H9 (cell line): Measurements from ENCODE around the gene L1CAM. TPM values are rescaled to one million over a fixed set of nuclear protein-coding genes. Genes with fewer than 3 reads are reported as not detected.

ENCODE experiments used
- DNase-seq: peaks from one replicate; pipeline ENCODE4 v3.0.0-alpha.2; 2017
- H2AFZ ChIP-seq: one replicate; pipeline ENCODE4 v1.6.1; 2013; ENCODE audit warnings: mild to moderate bottlenecking, low read length, control low read depth, moderate library complexity
- H2AK5ac ChIP-seq: 2 replicates; pipeline ENCODE4 v1.6.1; 2013; ENCODE audit warnings: low read length, control low read depth, mixed read lengths; ENCODE audit not compliant: insufficient read length
- H2BK120ac ChIP-seq: one replicate; pipeline ENCODE4 v1.6.1; 2013; ENCODE audit warnings: low read depth, mild to moderate bottlenecking, low read length, control low read depth, inconsistent platforms; ENCODE audit not compliant: poor library complexity, severe bottlenecking
- H2BK12ac ChIP-seq: 2 replicates; pipeline ENCODE4 v1.6.1; 2013; ENCODE audit warnings: low read length, control low read depth, mixed read lengths, low read depth; ENCODE audit not compliant: insufficient read length
- H2BK15ac ChIP-seq: 2 replicates; pipeline ENCODE4 v1.6.1; 2013; ENCODE audit warnings: low read depth, low read length, control low read depth
- H2BK20ac ChIP-seq: one replicate; pipeline ENCODE4 v1.6.1; 2013; ENCODE audit warnings: low read depth, mild to moderate bottlenecking, low read length, control low read depth, inconsistent platforms; ENCODE audit not compliant: poor library complexity, severe bottlenecking
- H2BK5ac ChIP-seq: 2 replicates; pipeline ENCODE4 v1.6.1; 2013; ENCODE audit warnings: low read length, control low read depth, mixed read lengths; ENCODE audit not compliant: insufficient read length
- H3K14ac ChIP-seq: 2 replicates; pipeline ENCODE4 v1.6.1; 2013; ENCODE audit warnings: low read length, control low read depth; ENCODE audit not compliant: insufficient read depth
- H3K18ac ChIP-seq: 2 replicates; pipeline ENCODE4 v1.6.1; 2013; ENCODE audit warnings: low read depth, mild to moderate bottlenecking, mixed read lengths, low read length, control low read depth; ENCODE audit not compliant: insufficient read length
- H3K23ac ChIP-seq: 2 replicates; pipeline ENCODE4 v1.6.1; 2013; ENCODE audit warnings: low read length, control low read depth, mixed read lengths, low read depth; ENCODE audit not compliant: insufficient read length
- H3K23me2 ChIP-seq: 2 replicates; pipeline ENCODE4 v1.6.1; 2013; ENCODE audit warnings: low read depth, mild to moderate bottlenecking, mixed read lengths, low read length, control low read depth; ENCODE audit not compliant: insufficient read length, poor library complexity, severe bottlenecking
- H3K27ac ChIP-seq: 2 replicates; pipeline ENCODE4 v1.5.1; 2013; ENCODE audit warnings: low read length, control low read depth, mixed read lengths, low read depth; ENCODE audit not compliant: insufficient read length
- H3K27me3 ChIP-seq: 2 replicates; pipeline ENCODE4 v1.6.1; 2013; ENCODE audit warnings: low read length, control low read depth, inconsistent platforms; ENCODE audit not compliant: insufficient read depth
- H3K4ac ChIP-seq: 2 replicates; pipeline ENCODE4 v1.6.1; 2013; ENCODE audit warnings: low read depth, mild to moderate bottlenecking, control low read depth, inconsistent platforms, low read length, moderate library complexity
- H3K4me1 ChIP-seq: 2 replicates; pipeline ENCODE4 v1.6.1; 2013; ENCODE audit warnings: low read length, control low read depth, inconsistent platforms; ENCODE audit not compliant: insufficient read depth
- H3K4me2 ChIP-seq: 2 replicates; pipeline ENCODE4 v1.6.1; 2013; ENCODE audit warnings: low read length, control low read depth, mixed read lengths; ENCODE audit not compliant: insufficient read length, insufficient read depth
- H3K56ac ChIP-seq: 2 replicates; pipeline ENCODE4 v1.6.1; 2013; ENCODE audit warnings: low read depth, mild to moderate bottlenecking, mixed read lengths, low read length, control low read depth; ENCODE audit not compliant: insufficient read length
- H3K79me1 ChIP-seq: 2 replicates; pipeline ENCODE4 v1.6.1; 2013; ENCODE audit warnings: low read depth, mild to moderate bottlenecking, moderate library complexity, low read length, control low read depth, inconsistent platforms; ENCODE audit not compliant: insufficient read depth, poor library complexity, severe bottlenecking
- H3K79me2 ChIP-seq: 2 replicates; pipeline ENCODE4 v1.6.1; 2013; ENCODE audit warnings: low read length, control low read depth, inconsistent platforms; ENCODE audit not compliant: insufficient read depth
- H3K9ac ChIP-seq: 2 replicates; pipeline ENCODE4 v1.6.1; 2013; ENCODE audit warnings: low read length, control low read depth, mixed read lengths; ENCODE audit not compliant: insufficient read length; ENCODE audit errors: extremely low read depth
- H3K9me3 ChIP-seq: one replicate; pipeline ENCODE4 v1.6.1; 2013; ENCODE audit warnings: low read depth, low read length, inconsistent platforms; ENCODE audit not compliant: control insufficient read depth
- H3T11ph ChIP-seq: one replicate; pipeline ENCODE4 v1.6.1; 2013; ENCODE audit warnings: mild to moderate bottlenecking, low read length, control low read depth, inconsistent platforms
- H4K20me1 ChIP-seq: one replicate; pipeline ENCODE4 v1.6.1; 2013; ENCODE audit not compliant: control insufficient read depth, insufficient read length, insufficient read depth
- H4K5ac ChIP-seq: 2 replicates; pipeline ENCODE4 v1.6.1; 2013; ENCODE audit warnings: low read depth, mild to moderate bottlenecking, mixed read lengths, low read length, control low read depth; ENCODE audit not compliant: insufficient read length
- H4K8ac ChIP-seq: replicated peaks from 2 replicates; pipeline ENCODE4 v1.6.1; 2013; ENCODE audit warnings: low read length, control low read depth, mixed read lengths, low read depth; ENCODE audit not compliant: insufficient read length
- H4K91ac ChIP-seq: 2 replicates; pipeline ENCODE4 v1.6.1; 2013; ENCODE audit warnings: low read depth, mild to moderate bottlenecking, moderate library complexity, mixed read lengths, low read length, control low read depth; ENCODE audit not compliant: insufficient read length
- H3K27ac Mint-ChIP-seq, 3 experiments: 2 replicates in 2 of 3; 3 replicates in 1 of 3; pipeline ENCODE4 v1.8.0; 2020 to 2021; ENCODE audit warnings: mixed read lengths in 3 of 3, mild to moderate bottlenecking in 1 of 3, moderate library complexity in 1 of 3
- H3K27me3 Mint-ChIP-seq: 2 replicates; pipeline ENCODE4 v1.8.0; 2021; ENCODE audit warnings: low read depth, mild to moderate bottlenecking, moderate library complexity, mixed read lengths
- H3K36me3 Mint-ChIP-seq, 3 experiments: 2 replicates in 2 of 3; 3 replicates in 1 of 3; pipeline ENCODE4 v1.8.0; 2020 to 2021; ENCODE audit warnings: low read depth in 3 of 3, mixed read lengths in 3 of 3; ENCODE audit not compliant: insufficient read depth in 1 of 3
- H3K4me1 Mint-ChIP-seq, 2 experiments: 2 replicates each; pipeline ENCODE4 v1.8.0; 2020; ENCODE audit warnings: mixed read lengths in 2 of 2
- H3K4me3 Mint-ChIP-seq, 2 experiments: 2 replicates in 1 of 2; 3 replicates in 1 of 2; pipeline ENCODE4 v1.8.0; 2020 to 2021; ENCODE audit warnings: mild to moderate bottlenecking in 2 of 2, mixed read lengths in 2 of 2, moderate library complexity in 1 of 2
- H3K9me3 Mint-ChIP-seq, 2 experiments: 2 replicates in 1 of 2; 3 replicates in 1 of 2; pipeline ENCODE4 v1.8.0; 2020; ENCODE audit warnings: mild to moderate bottlenecking in 2 of 2, mixed read lengths in 2 of 2, moderate library complexity in 1 of 2
- CTCF ChIP-seq: fragments of 200-600 bp; sonication (generic); conservative IDR thresholded peaks from 3 replicates; pipeline ENCODE4 v1.8.0; 2021; ENCODE audit warnings: antibody characterized with exemption, mild to moderate bottlenecking
- WGBS: extraction: QIAGEN DNeasy Blood & Tissue Kit; methylation state at CpG from one replicate; pipeline ENCODE4 v1.1.7; 2013; ENCODE audit warnings: missing lambda C conversion rate, low lambda C conversion rate, mixed read lengths; ENCODE audit not compliant: insufficient read length; ENCODE audit errors: extremely low coverage; 5-methylcytosine and 5-hydroxymethylcytosine counted together
- total RNA-seq: library from RNA; stranded (reverse); gene quantifications from 2 replicates; pipeline ENCODE4 v1.2.1, GENCODE V29; 2021

L1CAM gene
- total RNA-seq, 1 experiment from 2014 or later = 22.7 TPM

DNA sequence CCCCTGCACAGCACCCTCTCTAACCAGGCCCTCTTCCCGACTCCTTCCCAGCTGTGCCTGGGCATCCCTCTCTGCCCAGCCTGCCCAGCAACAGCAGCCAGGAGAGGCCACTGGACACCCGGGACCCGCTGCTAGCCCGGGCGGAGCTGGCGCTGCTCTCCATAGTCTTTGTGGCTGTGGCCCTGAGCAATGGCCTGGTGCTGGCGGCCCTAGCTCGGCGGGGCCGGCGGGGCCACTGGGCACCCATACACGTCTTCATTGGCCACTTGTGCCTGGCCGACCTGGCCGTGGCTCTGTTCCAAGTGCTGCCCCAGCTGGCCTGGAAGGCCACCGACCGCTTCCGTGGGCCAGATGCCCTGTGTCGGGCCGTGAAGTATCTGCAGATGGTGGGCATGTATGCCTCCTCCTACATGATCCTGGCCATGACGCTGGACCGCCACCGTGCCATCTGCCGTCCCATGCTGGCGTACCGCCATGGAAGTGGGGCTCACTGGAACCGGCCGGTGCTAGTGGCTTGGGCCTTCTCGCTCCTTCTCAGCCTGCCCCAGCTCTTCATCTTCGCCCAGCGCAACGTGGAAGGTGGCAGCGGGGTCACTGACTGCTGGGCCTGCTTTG lies 19.6 kb upstream of the L1CAM start:
- peaks cover 5 to 25% of the 10 kb centered on the region in 2 experiments for H3K4me1 Mint-ChIP-seq
- Histone ChIP-seq H3K4ac (no peak overlapping the region), H2BK20ac (no peak overlapping the region), H4K91ac (no peak overlapping the region), H3K9ac (no peak overlapping the region), H4K20me1 (no peaks in the 10 kb centered on the region), H3K79me2 (no peaks in the 10 kb centered on the region), H2AK5ac (no peak overlapping the region), H3K23me2 (no peaks in the 10 kb centered on the region), H3K14ac (no peak overlapping the region), H2BK12ac (no peak overlapping the region), H2AFZ (no peak overlapping the region), H2BK15ac (no peak overlapping the region), H3K4me1 (no peaks in the 10 kb centered on the region), H2BK5ac (no peak overlapping the region), H3K4me2 (no peak overlapping the region), H3K9me3 (peaks cover 11% of the 10 kb centered on the region), H3K18ac (no peak overlapping the region), H2BK120ac (no peak overlapping the region), H4K8ac (no peak overlapping the region), H3K27ac (no peak overlapping the region), H3K23ac (no peak overlapping the region), H3K56ac (no peak overlapping the region), H3K27me3 (no peaks in the 10 kb centered on the region), H3K79me1 (no peaks in the 10 kb centered on the region), H4K5ac (no peak overlapping the region), H3T11ph (no peak overlapping the region)
- H3K9me3 Mint-ChIP-seq = peaks cover 58 to 69% of the 10 kb centered on the region in 2 experiments
- peaks cover 4 to 21% (median 4%) of the 10 kb centered on the region in 3 experiments; a peak in 5 of 7 replicates for H3K36me3 Mint-ChIP-seq
- TF ChIP-seq CTCF = no peak
- H3K4me3 Mint-ChIP-seq = no peak overlapping the region
- no peaks in the 10 kb centered on the region; the same call in 1 of the 2 replicates for H3K27me3 Mint-ChIP-seq
- no CpG with 5 or more reads among the region's 32 CpGs for WGBS
- no peak for DNase-seq
- no peak overlapping the region; a peak in 1 of 7 replicates for H3K27ac Mint-ChIP-seq
